22Rv1 (cell line): ENCODE results near the gene ZBED2.

Experiments used
- CTCF ChIP-seq: fragments of 450-650 bp; IDR thresholded peaks from 2 replicates; pipeline ENCODE4 v1.5.1; 2017; ENCODE audit warnings: mild to moderate bottlenecking
- ZFX ChIP-seq: fragments of 450-650 bp; IDR thresholded peaks from 2 replicates; pipeline ENCODE4 v1.6.1; 2017; ENCODE audit warnings: antibody characterized with exemption, borderline replicate concordance

GRCh38 chr3:111579495-111579894, 15.7 kb downstream of the ZBED2 start:
- no peak for TF ChIP-seq CTCF
- TF ChIP-seq ZFX, result no peak
